ENCODE results near the gene APOC3. TPM values are rescaled to one million over a fixed set of nuclear protein-coding genes. Genes with fewer than 3 reads are reported as not detected.
A peak's percentile ranks its signal among the peaks of the same experiment; 100 is the strongest.

APOC3 gene
- total and polyA plus RNA-seq, 9 of the 15 experiments (the other 6 are each of a cell fraction or from before 2014, with no cell fraction given) = 1.1 TPM; not detected in 8

- TF ChIP-seq, protein P1, sequence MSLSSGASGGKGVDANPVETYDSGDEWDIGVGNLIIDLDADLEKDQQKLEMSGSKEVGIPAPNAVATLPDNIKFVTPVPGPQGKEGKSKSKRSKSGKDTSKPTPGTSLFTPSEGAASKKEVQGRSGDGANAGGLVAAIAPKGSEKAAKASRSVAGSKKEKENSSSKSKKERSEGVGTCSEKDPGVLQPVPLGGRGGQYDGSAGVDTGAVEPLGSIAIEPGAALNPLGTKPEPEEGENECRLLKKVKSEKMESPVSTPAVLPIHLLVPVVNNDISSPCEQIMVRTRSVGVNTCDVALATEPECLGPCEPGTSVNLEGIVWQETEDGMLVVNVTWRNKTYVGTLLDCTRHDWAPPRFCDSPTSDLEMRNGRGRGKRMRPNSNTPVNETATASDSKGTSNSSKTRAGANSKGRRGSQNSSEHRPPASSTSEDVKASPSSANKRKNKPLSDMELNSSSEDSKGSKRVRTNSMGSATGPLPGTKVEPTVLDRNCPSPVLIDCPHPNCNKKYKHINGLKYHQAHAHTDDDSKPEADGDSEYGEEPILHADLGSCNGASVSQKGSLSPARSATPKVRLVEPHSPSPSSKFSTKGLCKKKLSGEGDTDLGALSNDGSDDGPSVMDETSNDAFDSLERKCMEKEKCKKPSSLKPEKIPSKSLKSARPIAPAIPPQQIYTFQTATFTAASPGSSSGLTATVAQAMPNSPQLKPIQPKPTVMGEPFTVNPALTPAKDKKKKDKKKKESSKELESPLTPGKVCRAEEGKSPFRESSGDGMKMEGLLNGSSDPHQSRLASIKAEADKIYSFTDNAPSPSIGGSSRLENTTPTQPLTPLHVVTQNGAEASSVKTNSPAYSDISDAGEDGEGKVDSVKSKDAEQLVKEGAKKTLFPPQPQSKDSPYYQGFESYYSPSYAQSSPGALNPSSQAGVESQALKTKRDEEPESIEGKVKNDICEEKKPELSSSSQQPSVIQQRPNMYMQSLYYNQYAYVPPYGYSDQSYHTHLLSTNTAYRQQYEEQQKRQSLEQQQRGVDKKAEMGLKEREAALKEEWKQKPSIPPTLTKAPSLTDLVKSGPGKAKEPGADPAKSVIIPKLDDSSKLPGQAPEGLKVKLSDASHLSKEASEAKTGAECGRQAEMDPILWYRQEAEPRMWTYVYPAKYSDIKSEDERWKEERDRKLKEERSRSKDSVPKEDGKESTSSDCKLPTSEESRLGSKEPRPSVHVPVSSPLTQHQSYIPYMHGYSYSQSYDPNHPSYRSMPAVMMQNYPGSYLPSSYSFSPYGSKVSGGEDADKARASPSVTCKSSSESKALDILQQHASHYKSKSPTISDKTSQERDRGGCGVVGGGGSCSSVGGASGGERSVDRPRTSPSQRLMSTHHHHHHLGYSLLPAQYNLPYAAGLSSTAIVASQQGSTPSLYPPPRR (CRISPR knock-in tag; IDR thresholded peaks at IDR 0.05; ENCODE audit: borderline replicate concordance) = no peak
- TF ChIP-seq ZNF707 (CRISPR knock-in tag; conservative IDR thresholded peaks at IDR 0.05) (no peak), JUN (IDR thresholded peaks at IDR 0.05; ENCODE audit: borderline replicate concordance, low read depth, low read length) (no peak), JUN (CRISPR knock-in tag; IDR thresholded peaks at IDR 0.05; ENCODE audit: borderline replicate concordance) (0 out of 2 replicates have a peak, but pooled peaks have one; percentile 34), ZNF764 (CRISPR knock-in tag; IDR thresholded peaks at IDR 0.05; ENCODE audit: low read depth) (no peak), TAF15 (IDR thresholded peaks at IDR 0.05; ENCODE audit: low read depth, low read length) (no peak), KLF1 (tag; IDR thresholded peaks at IDR 0.05) (no peak), HMGN3 (IDR thresholded peaks at IDR 0.05; ENCODE audit: borderline replicate concordance, extremely low read depth, insufficient read length, low read depth, low read length) (no peak)
- TF ChIP-seq, protein P2, sequence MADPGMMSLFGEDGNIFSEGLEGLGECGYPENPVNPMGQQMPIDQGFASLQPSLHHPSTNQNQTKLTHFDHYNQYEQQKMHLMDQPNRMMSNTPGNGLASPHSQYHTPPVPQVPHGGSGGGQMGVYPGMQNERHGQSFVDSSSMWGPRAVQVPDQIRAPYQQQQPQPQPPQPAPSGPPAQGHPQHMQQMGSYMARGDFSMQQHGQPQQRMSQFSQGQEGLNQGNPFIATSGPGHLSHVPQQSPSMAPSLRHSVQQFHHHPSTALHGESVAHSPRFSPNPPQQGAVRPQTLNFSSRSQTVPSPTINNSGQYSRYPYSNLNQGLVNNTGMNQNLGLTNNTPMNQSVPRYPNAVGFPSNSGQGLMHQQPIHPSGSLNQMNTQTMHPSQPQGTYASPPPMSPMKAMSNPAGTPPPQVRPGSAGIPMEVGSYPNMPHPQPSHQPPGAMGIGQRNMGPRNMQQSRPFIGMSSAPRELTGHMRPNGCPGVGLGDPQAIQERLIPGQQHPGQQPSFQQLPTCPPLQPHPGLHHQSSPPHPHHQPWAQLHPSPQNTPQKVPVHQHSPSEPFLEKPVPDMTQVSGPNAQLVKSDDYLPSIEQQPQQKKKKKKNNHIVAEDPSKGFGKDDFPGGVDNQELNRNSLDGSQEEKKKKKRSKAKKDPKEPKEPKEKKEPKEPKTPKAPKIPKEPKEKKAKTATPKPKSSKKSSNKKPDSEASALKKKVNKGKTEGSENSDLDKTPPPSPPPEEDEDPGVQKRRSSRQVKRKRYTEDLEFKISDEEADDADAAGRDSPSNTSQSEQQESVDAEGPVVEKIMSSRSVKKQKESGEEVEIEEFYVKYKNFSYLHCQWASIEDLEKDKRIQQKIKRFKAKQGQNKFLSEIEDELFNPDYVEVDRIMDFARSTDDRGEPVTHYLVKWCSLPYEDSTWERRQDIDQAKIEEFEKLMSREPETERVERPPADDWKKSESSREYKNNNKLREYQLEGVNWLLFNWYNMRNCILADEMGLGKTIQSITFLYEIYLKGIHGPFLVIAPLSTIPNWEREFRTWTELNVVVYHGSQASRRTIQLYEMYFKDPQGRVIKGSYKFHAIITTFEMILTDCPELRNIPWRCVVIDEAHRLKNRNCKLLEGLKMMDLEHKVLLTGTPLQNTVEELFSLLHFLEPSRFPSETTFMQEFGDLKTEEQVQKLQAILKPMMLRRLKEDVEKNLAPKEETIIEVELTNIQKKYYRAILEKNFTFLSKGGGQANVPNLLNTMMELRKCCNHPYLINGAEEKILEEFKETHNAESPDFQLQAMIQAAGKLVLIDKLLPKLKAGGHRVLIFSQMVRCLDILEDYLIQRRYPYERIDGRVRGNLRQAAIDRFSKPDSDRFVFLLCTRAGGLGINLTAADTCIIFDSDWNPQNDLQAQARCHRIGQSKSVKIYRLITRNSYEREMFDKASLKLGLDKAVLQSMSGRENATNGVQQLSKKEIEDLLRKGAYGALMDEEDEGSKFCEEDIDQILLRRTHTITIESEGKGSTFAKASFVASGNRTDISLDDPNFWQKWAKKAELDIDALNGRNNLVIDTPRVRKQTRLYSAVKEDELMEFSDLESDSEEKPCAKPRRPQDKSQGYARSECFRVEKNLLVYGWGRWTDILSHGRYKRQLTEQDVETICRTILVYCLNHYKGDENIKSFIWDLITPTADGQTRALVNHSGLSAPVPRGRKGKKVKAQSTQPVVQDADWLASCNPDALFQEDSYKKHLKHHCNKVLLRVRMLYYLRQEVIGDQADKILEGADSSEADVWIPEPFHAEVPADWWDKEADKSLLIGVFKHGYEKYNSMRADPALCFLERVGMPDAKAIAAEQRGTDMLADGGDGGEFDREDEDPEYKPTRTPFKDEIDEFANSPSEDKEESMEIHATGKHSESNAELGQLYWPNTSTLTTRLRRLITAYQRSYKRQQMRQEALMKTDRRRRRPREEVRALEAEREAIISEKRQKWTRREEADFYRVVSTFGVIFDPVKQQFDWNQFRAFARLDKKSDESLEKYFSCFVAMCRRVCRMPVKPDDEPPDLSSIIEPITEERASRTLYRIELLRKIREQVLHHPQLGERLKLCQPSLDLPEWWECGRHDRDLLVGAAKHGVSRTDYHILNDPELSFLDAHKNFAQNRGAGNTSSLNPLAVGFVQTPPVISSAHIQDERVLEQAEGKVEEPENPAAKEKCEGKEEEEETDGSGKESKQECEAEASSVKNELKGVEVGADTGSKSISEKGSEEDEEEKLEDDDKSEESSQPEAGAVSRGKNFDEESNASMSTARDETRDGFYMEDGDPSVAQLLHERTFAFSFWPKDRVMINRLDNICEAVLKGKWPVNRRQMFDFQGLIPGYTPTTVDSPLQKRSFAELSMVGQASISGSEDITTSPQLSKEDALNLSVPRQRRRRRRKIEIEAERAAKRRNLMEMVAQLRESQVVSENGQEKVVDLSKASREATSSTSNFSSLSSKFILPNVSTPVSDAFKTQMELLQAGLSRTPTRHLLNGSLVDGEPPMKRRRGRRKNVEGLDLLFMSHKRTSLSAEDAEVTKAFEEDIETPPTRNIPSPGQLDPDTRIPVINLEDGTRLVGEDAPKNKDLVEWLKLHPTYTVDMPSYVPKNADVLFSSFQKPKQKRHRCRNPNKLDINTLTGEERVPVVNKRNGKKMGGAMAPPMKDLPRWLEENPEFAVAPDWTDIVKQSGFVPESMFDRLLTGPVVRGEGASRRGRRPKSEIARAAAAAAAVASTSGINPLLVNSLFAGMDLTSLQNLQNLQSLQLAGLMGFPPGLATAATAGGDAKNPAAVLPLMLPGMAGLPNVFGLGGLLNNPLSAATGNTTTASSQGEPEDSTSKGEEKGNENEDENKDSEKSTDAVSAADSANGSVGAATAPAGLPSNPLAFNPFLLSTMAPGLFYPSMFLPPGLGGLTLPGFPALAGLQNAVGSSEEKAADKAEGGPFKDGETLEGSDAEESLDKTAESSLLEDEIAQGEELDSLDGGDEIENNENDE (IDR thresholded peaks at IDR 0.05; ENCODE audit: low read depth, low read length) = no peak
Measured at GRCh38 chr11:116791002-116791812, 38.5 kb upstream of the APOC3 start (continued).

Measured in K562 (cell line).